DMS 273 (cell line): ENCODE results near the gene STX8.
"Not testable (repeated sequence)": the region's sequence is repeated elsewhere in the genome, so short reads cannot be mapped to it uniquely, and the experiment has no call there.

ENCODE experiments used
- DNase-seq: peaks from one replicate; lab custom pipeline; 2025; ENCODE audit not compliant: unreplicated experiment; lab: John Stamatoyannopoulos, UW

STX8 gene

GRCh38 chr17:9512323-9513168, 63.1 kb downstream of the STX8 start:
- DNase-seq = no peak

- DNase-seq = no peak
Observed at GRCh38 chr17:9509236-9509816, 66.3 kb downstream of the STX8 start.

GRCh38 chr17:9499041-9499440, 76.6 kb downstream of the STX8 start:
- DNase-seq = no peak

GRCh38 chr17:9498490-9498889, 77.1 kb downstream of the STX8 start:
- DNase-seq = no peak

- DNase-seq = no peak
Observed at GRCh38 chr17:9488556-9488955, 87.1 kb downstream of the STX8 start.

GRCh38 chr17:9487406-9487805, 88.2 kb downstream of the STX8 start:
- DNase-seq = no peak

- DNase-seq = no peak
Observed at GRCh38 chr17:9484789-9485188, 90.8 kb downstream of the STX8 start.

- DNase-seq = no peak
Observed at GRCh38 chr17:9479964-9480363, 95.7 kb downstream of the STX8 start.

GRCh38 chr17:9478889-9479288, 96.7 kb downstream of the STX8 start:
- no peak for DNase-seq

- no peak for DNase-seq
Observed at GRCh38 chr17:9475101-9475658, 100.4 kb downstream of the STX8 start.

GRCh38 chr17:9473711-9474110, 101.9 kb downstream of the STX8 start:
- DNase-seq = no peak

GRCh38 chr17:9472541-9472940, 103.1 kb downstream of the STX8 start:
- peak; percentile 8 for DNase-seq

GRCh38 chr17:9472094-9472493, 103.5 kb downstream of the STX8 start:
- DNase-seq = no peak

- no peak for DNase-seq
Observed at GRCh38 chr17:9470171-9470570, 105.4 kb downstream of the STX8 start.

- DNase-seq = peak; percentile 10
Observed at GRCh38 chr17:9468937-9469336, 106.7 kb downstream of the STX8 start.

GRCh38 chr17:9468532-9468931, 107.1 kb downstream of the STX8 start:
- DNase-seq = peak; percentile 3

GRCh38 chr17:9467518-9467917, 108.1 kb downstream of the STX8 start:
- DNase-seq = peak; percentile 25

- peak; percentile 15 for DNase-seq
Observed at GRCh38 chr17:9465210-9465921, 110.3 kb downstream of the STX8 start.

- no peak for DNase-seq
Observed at GRCh38 chr17:9457005-9457404, 118.6 kb downstream of the STX8 start.

- no peak for DNase-seq
Observed at GRCh38 chr17:9456330-9456729, 119.3 kb downstream of the STX8 start.

- no peak for DNase-seq
Observed at GRCh38 chr17:9451934-9452333, 123.7 kb downstream of the STX8 start.

GRCh38 chr17:9447298-9447697, 128.3 kb downstream of the STX8 start:
- DNase-seq = not testable (repeated sequence)
